Colonic mucosa (tissue), 4 donors: ENCODE data around the gene SPIB. TPM values are rescaled to one million over a fixed set of nuclear protein-coding genes. Genes with fewer than 3 reads are reported as not detected.

Source experiments
- DNase-seq: peaks from one replicate; pipeline ENCODE4 v3.0.0-alpha.2; 2020
- H3K27ac ChIP-seq: fragments of 200-600 bp; one replicate; pipeline ENCODE4 v1.8.0; 2021
- H3K27me3 ChIP-seq: fragments of 200-600 bp; one replicate; pipeline ENCODE4 v1.8.0; 2021
- H3K36me3 ChIP-seq: fragments of 200-600 bp; one replicate; pipeline ENCODE4 v1.8.0; 2021
- H3K4me1 ChIP-seq: fragments of 200-600 bp; one replicate; pipeline ENCODE4 v1.8.0; 2021; ENCODE audit warnings: mild to moderate bottlenecking
- H3K4me3 ChIP-seq: fragments of 200-600 bp; one replicate; pipeline ENCODE4 v1.8.0; 2021
- H3K9ac ChIP-seq, 2 donors: one replicate each; pipeline ENCODE4 v1.7.0; 2013; ENCODE audit warnings: control low read depth in 2 of 2, low read depth in 2 of 2, low read length in 2 of 2
- H3K9me3 ChIP-seq: fragments of 200-600 bp; one replicate; pipeline ENCODE4 v1.8.0; 2021
- CTCF ChIP-seq: fragments of 200-600 bp; IDR thresholded peaks from one replicate; pipeline ENCODE4 v1.8.0; 2022; ENCODE audit warnings: antibody characterized with exemption, mild to moderate bottlenecking
- intact Hi-C: fragments of 100-400 bp; cut with DNase I; formaldehyde crosslinking; loops from one replicate; pipeline ENCODE4 v1.14.1; 2022
- total RNA-seq, 2 donors: library from RNA; stranded (reverse); fragmentation: NEBNext Ultra II Directional in 1 of 2; extraction: Animal tissue kit (Norgen Biotek cat#: 25700) in 1 of 2; gene quantifications; one replicate each; pipeline ENCODE4 v1.2.1, GENCODE V29; 2021
- donor health status: healthy.
- donor health status: DM: no; HTN: no; CAD: no.
- donor health status: DM: no; HTN: no; CAD: no.

The SPIB gene
- total RNA-seq, 2 donors from 2014 or later: 32.5 to 46.0 TPM

GRCh38 chr19:50417111-50418081, 1.3 kb upstream of the SPIB start:
- no peak for TF ChIP-seq CTCF
- DNase-seq: peak; percentile 68
- intact Hi-C loops: no loop called here
- Histone ChIP-seq H3K4me1 (peaks cover 5% of the 10 kb centered on the region), H3K27me3 (peaks cover 25% of the 10 kb centered on the region), H3K27ac (no peak overlapping the region), H3K36me3 (no peaks in the 10 kb centered on the region), H3K4me3 (no peak overlapping the region), H3K9ac (peak overlapping the region in 1 of 2 donors; percentile 43), H3K9me3 (no peaks in the 10 kb centered on the region)

- DNase-seq: no peak
- intact Hi-C loops: no loop called here
- Histone ChIP-seq H3K4me3 (peak overlapping the region; percentile 15), H3K27me3 (peaks cover 25% of the 10 kb centered on the region), H3K9ac (no peak overlapping the region), H3K27ac (no peak overlapping the region), H3K36me3 (no peaks in the 10 kb centered on the region), H3K9me3 (no peaks in the 10 kb centered on the region), H3K4me1 (peaks cover 5% of the 10 kb centered on the region)
- TF ChIP-seq CTCF: no peak
Measured at GRCh38 chr19:50419022-50419579, 363 bp downstream of the SPIB start.

- Histone ChIP-seq H3K36me3 (no peaks in the 10 kb centered on the region), H3K9ac (no peak overlapping the region), H3K4me3 (peak overlapping the region; percentile 15), H3K4me1 (peaks cover 5% of the 10 kb centered on the region), H3K9me3 (no peaks in the 10 kb centered on the region), H3K27ac (no peak overlapping the region), H3K27me3 (peaks cover 25% of the 10 kb centered on the region)
- intact Hi-C loops: no loop called here
- no peak for TF ChIP-seq CTCF
- no peak for DNase-seq
Measured at GRCh38 chr19:50419580-50420035, 870 bp downstream of the SPIB start.

DNA sequence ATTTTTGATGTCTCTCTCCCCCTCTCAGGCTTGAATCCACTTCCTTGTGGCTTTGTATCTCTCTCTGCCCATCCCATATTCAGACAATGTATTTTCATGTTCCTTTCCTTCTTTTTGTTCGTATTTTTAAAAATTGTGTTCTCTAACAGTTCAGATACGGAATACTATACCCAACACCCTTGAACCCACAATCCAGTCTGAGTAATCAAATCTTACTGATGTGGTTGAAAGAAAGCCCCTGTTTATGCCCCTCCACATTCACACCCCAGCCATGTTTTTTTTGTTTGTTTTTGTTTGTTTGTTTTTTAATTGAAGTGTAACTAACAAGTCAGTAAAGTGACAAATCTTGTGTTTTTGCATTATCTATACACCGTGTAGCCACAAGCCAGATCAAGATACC, 1.4 kb downstream of the SPIB start:
- H3K36me3 ChIP-seq: no peaks in the 10 kb centered on the region

DNA sequence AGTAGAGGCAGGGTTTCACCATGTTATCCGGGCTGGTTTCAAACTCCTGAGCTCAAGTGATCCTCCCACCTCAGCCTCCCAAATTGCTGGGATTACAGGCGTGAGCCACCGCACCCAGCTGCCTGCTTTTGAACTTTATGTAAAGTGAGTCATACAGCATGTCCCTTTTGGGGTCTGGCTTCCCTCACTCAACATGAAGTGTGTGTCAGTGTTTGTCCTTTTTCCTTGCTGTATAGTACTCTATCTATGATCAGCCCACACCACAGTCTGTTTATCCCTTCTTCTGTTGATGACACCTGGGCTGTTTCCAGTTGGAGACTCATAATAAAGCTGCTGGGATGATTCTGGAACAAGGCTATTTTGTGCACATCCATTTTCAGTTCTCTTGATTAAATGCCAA, 2.1 kb downstream of the SPIB start:
- no peaks in the 10 kb centered on the region for H3K36me3 ChIP-seq
- peaks cover 25% of the 10 kb centered on the region for H3K27me3 ChIP-seq
- no peak for TF ChIP-seq CTCF
- H3K27ac ChIP-seq: no peak overlapping the region
- no peak for DNase-seq
- no peak overlapping the region for H3K9ac ChIP-seq
- no peak overlapping the region for H3K4me3 ChIP-seq
- intact Hi-C loops: no loop called here
- peaks cover 5% of the 10 kb centered on the region for H3K4me1 ChIP-seq
- H3K9me3 ChIP-seq: no peaks in the 10 kb centered on the region

More for the DNA sequence above, 1.4 kb downstream of the SPIB start:
- no peak for TF ChIP-seq CTCF
- Histone ChIP-seq H3K27ac (no peak overlapping the region), H3K9ac (no peak overlapping the region), H3K9me3 (no peaks in the 10 kb centered on the region), H3K4me3 (peak overlapping the region; percentile 15), H3K27me3 (peaks cover 25% of the 10 kb centered on the region), H3K4me1 (peaks cover 5% of the 10 kb centered on the region)
- no peak for DNase-seq
- intact Hi-C loops: no loop called here
